ENCODE measurements around the gene ANKRD17.
"Not testable (repeated sequence)": the region's sequence is repeated elsewhere in the genome, so short reads cannot be mapped to it uniquely, and the experiment has no call there.

ANKRD17 gene

GRCh38 chr4:73258686-73259570 is at the start of gene ANKRD17:
Gene ANKRD17 (minus strand): TSS chr4:73258798. CDS start chr4:73258668, 130 bp downstream.
- FAIRE-seq = no peak

GRCh38 chr4:73308286-73308685 is 49.7 kb upstream of the ANKRD17 start:
- DNase-seq (ENCODE audit: insufficient read length, low spot score) = no peak
- peak; percentile 39 for TF ChIP-seq CTCF (IDR thresholded peaks at IDR 0.05; ENCODE audit: insufficient read depth, missing control alignments)
- no peak for FAIRE-seq

More at GRCh38 chr4:73258686-73259570, at the start of gene ANKRD17:
- no peak for TF ChIP-seq CTCF (IDR thresholded peaks at IDR 0.05; ENCODE audit: insufficient read depth, missing control alignments)
- peak; percentile 34 for DNase-seq (ENCODE audit: insufficient read length, low spot score)

- no peak for DNase-seq (ENCODE audit: insufficient read length, low spot score)
- no peak for FAIRE-seq
- no peak for TF ChIP-seq CTCF (IDR thresholded peaks at IDR 0.05; ENCODE audit: insufficient read depth, missing control alignments)
Observed at GRCh38 chr4:73303711-73304110, 45.1 kb upstream of the ANKRD17 start.

- TF ChIP-seq CTCF (IDR thresholded peaks at IDR 0.05; ENCODE audit: insufficient read depth, missing control alignments) = no peak
- no peak for DNase-seq (ENCODE audit: insufficient read length, low spot score)
- no peak for FAIRE-seq
Observed at GRCh38 chr4:73299548-73300280, 41.1 kb upstream of the ANKRD17 start.

GRCh38 chr4:73292661-73293060 is 34.1 kb upstream of the ANKRD17 start:
- FAIRE-seq; DNase-seq (ENCODE audit: insufficient read length, low spot score): not testable (repeated sequence)

- DNase-seq (ENCODE audit: insufficient read length, low spot score) = no peak
- TF ChIP-seq CTCF (IDR thresholded peaks at IDR 0.05; ENCODE audit: insufficient read depth, missing control alignments) = no peak
- no peak for FAIRE-seq
Observed at GRCh38 chr4:73281982-73282381, 23.4 kb upstream of the ANKRD17 start.

- TF ChIP-seq CTCF (IDR thresholded peaks at IDR 0.05; ENCODE audit: insufficient read depth, missing control alignments) = no peak
- no peak for DNase-seq (ENCODE audit: insufficient read length, low spot score)
- no peak for FAIRE-seq
Observed at GRCh38 chr4:73281396-73281795, 22.8 kb upstream of the ANKRD17 start.
